COR-L47 (cell line): ENCODE data around the gene EXOC2.

Experiments used
- DNase-seq: peaks from one replicate; lab custom pipeline; 2025; lab: John Stamatoyannopoulos, UW

EXOC2 gene

DNA sequence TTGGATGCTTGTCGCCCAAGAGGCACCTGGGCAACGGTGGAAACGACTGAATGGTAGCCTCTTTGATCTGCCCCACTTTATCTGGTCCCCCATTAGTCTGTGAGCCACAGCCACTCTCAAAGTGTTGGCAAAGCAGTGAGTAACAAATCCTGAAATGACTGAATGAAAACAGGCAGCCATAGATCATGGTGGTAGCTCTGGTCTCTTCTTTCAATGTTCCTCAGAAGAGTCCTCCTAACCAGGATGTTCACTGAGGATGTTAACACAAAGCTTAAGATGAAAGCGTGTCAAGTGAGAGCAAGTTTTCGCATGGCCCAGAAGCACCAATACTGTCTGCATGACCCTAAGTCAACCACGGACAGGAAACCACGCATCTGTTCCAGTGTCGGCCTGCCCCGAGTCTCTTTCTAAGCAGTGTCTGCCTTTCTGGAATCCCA lies 194.1 kb downstream of the EXOC2 start:
- no peak for DNase-seq

- DNase-seq: no peak
These were observed 195.7 kb downstream of the EXOC2 start for GRCh38 chr6:497258-497657.

DNA sequence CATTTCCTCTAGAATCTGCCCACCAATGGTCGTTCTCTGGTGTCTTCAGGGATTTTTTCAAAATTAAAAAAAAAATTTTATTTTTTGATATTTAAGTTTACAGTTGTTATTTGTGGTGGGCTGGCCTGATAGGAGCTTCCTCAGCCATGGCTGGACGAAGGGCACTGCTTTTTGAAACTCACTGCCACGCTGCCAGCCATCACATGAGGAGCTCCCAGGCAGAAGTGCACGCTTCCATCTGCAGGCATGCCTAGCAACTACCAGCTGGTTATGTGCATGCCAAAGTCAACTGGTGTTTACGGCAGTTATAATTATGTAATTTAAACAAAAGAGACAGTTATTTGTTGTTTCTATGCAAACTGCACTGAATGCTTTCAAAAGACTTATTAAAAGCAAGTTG lies 196.3 kb downstream of the EXOC2 start:
- no peak for DNase-seq

GRCh38 chr6:494394-494793 lies 198.5 kb downstream of the EXOC2 start:
- DNase-seq: no peak

DNA sequence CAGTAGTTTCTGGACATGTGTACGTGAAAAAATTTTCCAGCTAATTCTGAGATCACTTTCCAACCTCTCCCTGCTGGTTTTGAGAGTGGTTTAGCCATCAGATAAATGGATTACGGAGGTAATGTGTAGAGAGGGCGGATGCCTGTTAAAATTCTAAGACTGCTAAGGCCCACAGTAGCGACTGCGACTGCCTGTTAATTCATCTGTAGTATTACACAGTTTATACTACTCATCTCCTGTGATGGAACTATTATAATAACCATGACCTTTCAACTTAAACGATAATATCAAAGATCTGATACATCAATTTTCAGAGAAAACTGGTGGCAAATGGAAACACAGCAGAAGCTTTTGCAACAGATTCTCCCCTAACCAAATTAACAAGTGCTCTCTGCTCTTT lies 199.1 kb downstream of the EXOC2 start:
- no peak for DNase-seq

- DNase-seq: no peak
These were observed 200.0 kb downstream of the EXOC2 start for GRCh38 chr6:492816-493414.

DNA sequence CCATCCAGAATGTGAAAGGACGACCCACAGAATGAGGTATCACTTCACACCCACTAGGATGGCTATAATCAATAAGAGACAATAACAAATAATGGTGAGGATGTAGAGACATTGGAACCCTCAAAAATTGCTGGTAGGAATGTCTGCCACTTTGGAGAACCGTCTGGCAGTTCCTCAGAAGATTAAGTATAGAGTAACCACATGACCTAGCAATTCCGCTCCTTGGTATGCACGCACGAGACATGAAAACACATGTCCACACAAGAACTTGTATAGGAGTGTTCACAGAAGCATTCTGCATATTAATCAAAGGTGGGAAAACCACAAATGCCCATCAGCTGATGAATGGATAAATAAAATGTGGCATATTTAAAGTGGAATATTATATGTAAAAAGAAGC lies 200.8 kb downstream of the EXOC2 start:
- no peak for DNase-seq

GRCh38 chr6:491233-491632 lies 201.7 kb downstream of the EXOC2 start:
- DNase-seq: no peak

DNA sequence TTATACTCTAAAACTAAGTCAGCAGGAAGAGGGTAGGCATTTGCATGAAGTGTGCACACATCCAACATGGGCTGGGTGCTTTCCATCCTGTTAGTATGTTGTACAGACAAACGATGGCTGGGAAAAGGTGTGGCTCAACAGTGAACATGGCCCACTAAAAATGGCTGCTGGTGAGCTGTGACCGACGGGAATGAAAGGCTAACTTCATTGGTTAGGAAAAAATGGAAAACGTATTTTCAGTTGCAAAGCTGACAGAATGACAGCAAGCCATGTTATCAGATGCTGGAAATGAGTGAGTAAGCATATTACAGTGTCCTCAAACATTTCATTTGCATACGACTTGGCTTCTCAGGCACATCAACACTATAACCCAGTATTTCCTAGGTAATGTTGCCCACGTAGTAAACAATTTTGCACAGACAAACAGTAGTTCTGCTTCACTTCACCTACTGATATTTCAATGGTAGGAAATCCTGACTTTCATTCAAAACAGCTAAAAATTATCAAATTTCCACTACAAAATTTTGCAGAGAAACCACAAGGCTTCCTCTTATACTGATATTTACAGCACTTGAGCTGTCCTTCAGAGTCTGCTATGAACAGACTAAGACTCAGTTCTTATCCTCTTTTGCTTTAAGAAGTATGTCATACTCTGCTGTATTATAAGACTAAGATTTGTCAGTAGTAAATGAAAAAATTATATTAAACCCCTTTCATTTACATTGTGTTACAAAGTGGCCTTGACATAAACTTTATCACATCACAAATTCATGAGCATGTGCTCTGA lies 202.5 kb downstream of the EXOC2 start:
- no peak for DNase-seq

GRCh38 chr6:489762-490161 lies 203.2 kb downstream of the EXOC2 start:
- no peak for DNase-seq

DNA sequence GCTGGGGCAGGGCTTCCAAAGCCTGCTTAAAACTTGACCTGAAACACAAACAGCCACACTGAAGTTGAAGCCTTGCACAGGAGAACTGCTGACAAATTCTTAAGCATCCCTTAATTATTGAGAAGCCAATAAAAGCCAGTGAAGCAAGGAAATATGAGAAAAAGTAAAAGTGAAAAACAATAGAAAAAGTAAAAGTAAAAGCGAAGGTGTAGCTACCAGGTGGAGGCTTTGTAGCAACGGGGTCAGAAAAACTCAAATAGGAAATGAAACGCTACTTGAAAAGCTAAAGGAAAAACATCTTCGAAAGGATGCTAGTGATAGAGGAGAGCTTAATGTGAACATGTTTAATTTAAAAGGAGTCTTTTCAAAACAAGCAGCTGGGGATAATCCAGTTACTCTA lies 203.9 kb downstream of the EXOC2 start:
- no peak for DNase-seq

- no peak for DNase-seq
These were observed 205.0 kb downstream of the EXOC2 start for GRCh38 chr6:487956-488355.

DNA sequence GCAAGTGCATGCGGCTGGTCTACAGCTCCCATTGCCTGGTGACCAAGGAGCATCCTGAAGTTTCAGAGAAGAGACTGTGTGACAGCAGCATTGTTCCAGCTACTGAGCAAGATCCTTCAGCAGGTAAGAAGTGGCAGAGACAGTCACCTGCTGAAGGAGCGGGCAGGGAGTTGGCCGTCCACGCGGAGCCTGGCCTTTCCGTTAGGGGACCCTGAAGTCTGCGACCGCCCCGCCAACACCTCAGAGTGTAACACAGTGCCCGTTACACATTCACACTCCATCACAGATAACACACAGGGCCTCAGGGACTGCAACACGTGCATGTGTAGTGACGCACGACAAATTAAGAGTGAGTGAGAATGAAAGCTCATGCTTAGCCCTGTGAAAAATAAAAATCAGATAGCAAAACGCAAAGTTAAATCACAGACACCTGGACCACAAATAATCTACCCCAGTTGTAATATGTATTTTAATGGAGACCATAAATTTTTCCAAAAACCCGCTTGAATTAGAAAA lies 207.2 kb downstream of the EXOC2 start:
- DNase-seq: no peak

GRCh38 chr6:484746-485145 lies 208.2 kb downstream of the EXOC2 start:
- DNase-seq: no peak

DNA sequence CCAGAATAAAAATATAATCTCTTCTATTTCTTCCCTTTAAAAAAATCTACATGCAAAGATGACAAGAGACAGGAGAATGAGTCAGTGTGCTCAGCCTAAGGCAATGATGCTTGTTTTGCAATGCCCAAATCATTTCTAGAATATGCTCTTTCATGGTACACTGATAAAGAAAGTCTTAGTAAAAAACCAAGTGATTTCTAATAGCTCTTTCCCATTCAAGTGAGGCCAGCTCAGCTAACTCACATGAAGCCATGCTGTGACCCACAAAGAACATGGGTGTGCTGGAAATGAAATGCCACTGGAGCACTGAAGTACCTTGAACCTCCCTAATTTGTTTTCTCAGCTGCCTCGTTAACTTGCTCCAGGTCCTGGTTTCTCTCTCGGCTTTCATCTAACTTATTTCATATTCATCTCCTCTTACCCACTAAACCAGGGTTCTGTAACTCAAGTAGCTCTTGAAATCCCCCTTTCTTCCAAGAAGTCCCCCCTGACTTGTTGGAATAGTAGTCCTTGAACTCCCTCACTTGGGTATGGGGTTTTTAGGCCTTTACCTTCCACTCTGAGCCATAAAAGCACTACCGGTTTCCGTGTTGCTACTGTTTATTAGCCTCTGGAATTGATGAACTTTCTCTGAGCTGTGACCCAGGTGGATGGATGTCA lies 208.7 kb downstream of the EXOC2 start:
- no peak for DNase-seq

DNA sequence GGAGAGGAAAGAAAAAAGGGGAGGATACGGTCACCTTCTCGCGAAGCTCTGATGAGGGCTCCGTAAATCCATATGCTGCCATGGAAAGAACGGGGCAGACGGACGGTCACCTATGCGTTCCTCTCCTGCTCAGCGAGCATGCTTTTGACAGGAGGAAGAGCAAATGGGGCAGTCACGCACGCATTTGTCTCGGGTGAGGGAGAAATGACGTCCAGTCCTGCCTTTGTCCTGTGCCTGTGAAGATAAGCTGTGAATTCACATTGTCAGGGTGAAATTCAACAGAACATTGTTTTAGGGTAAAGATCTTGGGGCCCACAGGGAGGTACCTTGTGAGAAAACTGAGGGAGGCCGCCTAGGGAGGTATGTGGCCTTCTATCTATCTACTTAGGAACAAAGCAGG lies 217.6 kb downstream of the EXOC2 start:
- no peak for DNase-seq

GRCh38 chr6:474453-475185 lies 218.3 kb downstream of the EXOC2 start:
- no peak for DNase-seq

GRCh38 chr6:473768-474452 lies 219.0 kb downstream of the EXOC2 start:
- no peak for DNase-seq

GRCh38 chr6:473356-473755 lies 219.6 kb downstream of the EXOC2 start:
- no peak for DNase-seq

DNA sequence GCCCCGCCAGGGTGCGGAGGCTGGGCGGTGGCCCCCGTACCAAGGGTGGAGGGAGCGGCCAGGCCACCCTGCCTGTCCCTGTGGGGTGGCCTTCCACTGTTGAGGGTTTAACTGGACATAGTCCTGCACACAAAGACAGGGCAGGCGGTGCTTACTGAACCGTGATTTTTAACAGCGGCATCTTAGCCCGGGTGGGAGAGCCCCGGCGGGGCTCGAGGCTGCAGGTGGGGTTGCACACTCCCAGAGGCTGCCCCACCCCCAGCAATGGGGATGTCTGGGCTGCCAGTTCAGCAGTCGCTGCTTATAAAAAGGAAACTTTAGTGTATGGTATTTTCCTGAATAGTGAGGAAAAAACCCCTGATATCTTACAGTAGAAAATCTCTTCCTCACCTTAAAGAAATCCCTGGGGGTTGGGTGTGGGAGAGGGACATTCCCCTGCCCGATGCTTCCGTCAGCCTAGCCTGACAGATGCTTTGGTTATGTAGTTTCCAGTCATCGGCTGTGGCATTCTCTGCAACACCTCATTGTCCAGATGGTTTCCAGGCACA lies 222.0 kb downstream of the EXOC2 start:
- no peak for DNase-seq
